ENCODE measurements around the gene C2orf69. TPM values are rescaled to one million over a fixed set of nuclear protein-coding genes. Genes with fewer than 3 reads are reported as not detected.

The C2orf69 gene
- total and polyA plus RNA-seq, 2 donors (not counting 1 experiment from before 2014, with no cell fraction given): 10.3 to 13.2 TPM

DNA sequence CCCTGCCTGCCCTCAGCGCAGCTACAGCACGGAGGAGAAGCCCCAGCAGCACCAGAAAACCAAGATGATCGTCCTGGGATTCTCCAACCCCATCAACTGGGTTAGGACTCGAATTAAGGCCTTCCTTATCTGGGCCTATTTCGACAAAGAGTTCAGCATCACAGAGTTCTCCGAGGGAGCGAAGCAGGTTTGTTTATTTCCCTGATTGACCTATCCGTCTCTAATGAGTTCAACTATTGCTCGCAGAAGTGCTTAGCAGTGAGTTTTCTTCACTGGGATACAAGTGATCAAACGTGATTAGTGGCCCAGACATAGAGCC lies 44.9 kb downstream of the C2orf69 start:
- TF ChIP-seq, protein P1, sequence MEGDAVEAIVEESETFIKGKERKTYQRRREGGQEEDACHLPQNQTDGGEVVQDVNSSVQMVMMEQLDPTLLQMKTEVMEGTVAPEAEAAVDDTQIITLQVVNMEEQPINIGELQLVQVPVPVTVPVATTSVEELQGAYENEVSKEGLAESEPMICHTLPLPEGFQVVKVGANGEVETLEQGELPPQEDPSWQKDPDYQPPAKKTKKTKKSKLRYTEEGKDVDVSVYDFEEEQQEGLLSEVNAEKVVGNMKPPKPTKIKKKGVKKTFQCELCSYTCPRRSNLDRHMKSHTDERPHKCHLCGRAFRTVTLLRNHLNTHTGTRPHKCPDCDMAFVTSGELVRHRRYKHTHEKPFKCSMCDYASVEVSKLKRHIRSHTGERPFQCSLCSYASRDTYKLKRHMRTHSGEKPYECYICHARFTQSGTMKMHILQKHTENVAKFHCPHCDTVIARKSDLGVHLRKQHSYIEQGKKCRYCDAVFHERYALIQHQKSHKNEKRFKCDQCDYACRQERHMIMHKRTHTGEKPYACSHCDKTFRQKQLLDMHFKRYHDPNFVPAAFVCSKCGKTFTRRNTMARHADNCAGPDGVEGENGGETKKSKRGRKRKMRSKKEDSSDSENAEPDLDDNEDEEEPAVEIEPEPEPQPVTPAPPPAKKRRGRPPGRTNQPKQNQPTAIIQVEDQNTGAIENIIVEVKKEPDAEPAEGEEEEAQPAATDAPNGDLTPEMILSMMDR (conservative IDR thresholded peaks at IDR 0.05 in 1 of 2, IDR thresholded peaks at IDR 0.05 in 1 of 2; ENCODE audit: low read depth in 1 of 2, low read length in 2 of 2): no peak
- no peak for TF ChIP-seq EZH2 (IDR thresholded peaks at IDR 0.05; ENCODE audit: low read length, missing control alignments)

DNA sequence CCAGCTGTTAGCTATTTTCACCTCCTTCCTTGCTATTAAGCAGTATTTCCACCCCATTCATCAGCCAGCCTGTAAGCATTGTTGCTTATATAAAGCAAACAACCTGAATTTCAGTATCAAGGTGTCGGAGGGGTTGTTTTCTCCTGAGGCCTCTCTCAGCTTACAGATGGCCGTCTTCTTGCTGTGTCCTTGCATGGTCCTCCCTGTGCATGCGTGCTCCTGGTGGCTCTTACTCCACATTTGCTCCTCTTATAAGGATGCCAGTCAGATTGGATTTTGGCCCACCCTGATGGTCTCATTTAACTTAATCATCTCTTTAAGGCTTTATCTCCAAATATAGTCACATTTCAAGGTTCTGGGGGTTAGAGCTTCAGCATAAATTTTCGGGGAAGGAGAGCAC lies 46.9 kb downstream of the C2orf69 start:
- TF ChIP-seq EZH2 (IDR thresholded peaks at IDR 0.05; ENCODE audit: low read length, missing control alignments): no peak
- TF ChIP-seq, protein P1 (conservative IDR thresholded peaks at IDR 0.05 in 1 of 2, IDR thresholded peaks at IDR 0.05 in 1 of 2; ENCODE audit: low read depth in 1 of 2, low read length in 2 of 2): no peak
- Histone ChIP-seq H3K9ac (ENCODE audit: insufficient read depth, low read length) (no peak overlapping the region), H3K4me1 (ENCODE audit: control insufficient read depth, extremely low read depth, insufficient read depth, low read length) (peaks cover 7% of the 10 kb centered on the region), H3K4me2 (ENCODE audit: extremely low read depth, insufficient read depth, low read length) (peak overlapping the region; percentile 37), H4K20me1 (ENCODE audit: control insufficient read depth, extremely low read depth, insufficient read depth, low read length) (no peaks in the 10 kb centered on the region), H3K9me3 (ENCODE audit: control insufficient read depth, insufficient read depth, low read depth, low read length) (no peaks in the 10 kb centered on the region), H3K36me3 (ENCODE audit: control insufficient read depth, insufficient read depth, low read length) (peaks cover 2% of the 10 kb centered on the region), H3K4me3 (replicated peaks in 1 of 4; ENCODE audit: control extremely low read depth in 1 of 4, insufficient read depth in 1 of 4, low read depth in 3 of 4, low read length in 4 of 4) (no peak overlapping the region), H3K27me3 (ENCODE audit: control insufficient read depth, insufficient read depth, low read length) (no peaks in the 10 kb centered on the region), H3K27ac (ENCODE audit: insufficient read depth, low read length) (no peak overlapping the region), H3K79me2 (ENCODE audit: control insufficient read depth, insufficient read depth, low read length) (peaks cover 46% of the 10 kb centered on the region), H2AFZ (ENCODE audit: low read length) (no peak overlapping the region)
- no peak for DNase-seq (ENCODE audit: low read depth in 2 of 2)

More for the DNA sequence above, 44.9 kb downstream of the C2orf69 start:
- Histone ChIP-seq H3K4me3 (replicated peaks in 1 of 4; ENCODE audit: control extremely low read depth in 1 of 4, insufficient read depth in 1 of 4, low read depth in 3 of 4, low read length in 4 of 4) (peak overlapping the region; percentile 71 to 95 (median 80)), H4K20me1 (ENCODE audit: control insufficient read depth, extremely low read depth, insufficient read depth, low read length) (no peaks in the 10 kb centered on the region), H3K27me3 (ENCODE audit: control insufficient read depth, insufficient read depth, low read length) (no peaks in the 10 kb centered on the region), H3K79me2 (ENCODE audit: control insufficient read depth, insufficient read depth, low read length) (peaks cover 57% of the 10 kb centered on the region), H3K9ac (ENCODE audit: insufficient read depth, low read length) (peak overlapping the region; percentile 87), H3K4me1 (ENCODE audit: control insufficient read depth, extremely low read depth, insufficient read depth, low read length) (peaks cover 7% of the 10 kb centered on the region), H2AFZ (ENCODE audit: low read length) (peak overlapping the region; percentile 84), H3K4me2 (ENCODE audit: extremely low read depth, insufficient read depth, low read length) (peak overlapping the region; percentile 98), H3K36me3 (ENCODE audit: control insufficient read depth, insufficient read depth, low read length) (peaks cover 2% of the 10 kb centered on the region), H3K27ac (ENCODE audit: insufficient read depth, low read length) (peak overlapping the region; percentile 75), H3K9me3 (ENCODE audit: control insufficient read depth, insufficient read depth, low read depth, low read length) (no peaks in the 10 kb centered on the region)
- DNase-seq (ENCODE audit: low read depth in 2 of 2): no peak

DNA sequence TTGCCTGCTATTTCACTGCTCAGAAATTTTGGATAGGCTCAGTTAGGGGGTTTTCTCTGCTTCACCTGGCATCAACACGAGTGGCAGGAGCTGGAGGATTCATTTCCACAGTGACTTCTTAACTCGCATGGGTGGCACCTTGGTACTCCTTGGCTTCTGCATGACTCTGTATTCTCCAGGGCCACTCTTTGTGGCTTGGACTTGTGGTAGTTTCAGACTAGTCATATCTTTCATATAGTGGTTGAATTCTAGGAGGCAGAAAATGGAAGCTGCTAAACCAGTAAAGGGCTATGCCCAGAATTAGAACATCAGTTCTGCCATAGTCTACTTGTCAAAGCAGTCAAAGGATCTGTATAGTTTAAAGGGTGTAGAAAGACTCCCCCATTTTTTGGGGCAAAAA lies 51.1 kb downstream of the C2orf69 start:
- H3K4me2 ChIP-seq (ENCODE audit: extremely low read depth, insufficient read depth, low read length): no peak overlapping the region
- H3K27ac ChIP-seq (ENCODE audit: insufficient read depth, low read length): no peak overlapping the region
- TF ChIP-seq, protein P1 (conservative IDR thresholded peaks at IDR 0.05 in 1 of 2, IDR thresholded peaks at IDR 0.05 in 1 of 2; ENCODE audit: low read depth in 1 of 2, low read length in 2 of 2): no peak
- no peak for TF ChIP-seq EZH2 (IDR thresholded peaks at IDR 0.05; ENCODE audit: low read length, missing control alignments)
- H3K9ac ChIP-seq (ENCODE audit: insufficient read depth, low read length): no peak overlapping the region
- no peak for DNase-seq (ENCODE audit: low read depth in 2 of 2)
- peaks cover 14% of the 10 kb centered on the region for H3K79me2 ChIP-seq (ENCODE audit: control insufficient read depth, insufficient read depth, low read length)
- H4K20me1 ChIP-seq (ENCODE audit: control insufficient read depth, extremely low read depth, insufficient read depth, low read length): no peaks in the 10 kb centered on the region
- H3K4me1 ChIP-seq (ENCODE audit: control insufficient read depth, extremely low read depth, insufficient read depth, low read length): no peaks in the 10 kb centered on the region
- H3K4me3 ChIP-seq (replicated peaks in 1 of 4; ENCODE audit: control extremely low read depth in 1 of 4, insufficient read depth in 1 of 4, low read depth in 3 of 4, low read length in 4 of 4): no peak overlapping the region
- H3K36me3 ChIP-seq (ENCODE audit: control insufficient read depth, insufficient read depth, low read length): peaks cover 2% of the 10 kb centered on the region
- H2AFZ ChIP-seq (ENCODE audit: low read length): no peak overlapping the region
- H3K9me3 ChIP-seq (ENCODE audit: control insufficient read depth, insufficient read depth, low read depth, low read length): no peaks in the 10 kb centered on the region
- no peaks in the 10 kb centered on the region for H3K27me3 ChIP-seq (ENCODE audit: control insufficient read depth, insufficient read depth, low read length)
